Psoas muscle (tissue), 8 donors: Measurements from ENCODE around the gene TBX18. TPM values are rescaled to one million over a fixed set of nuclear protein-coding genes. Genes with fewer than 3 reads are reported as not detected.

Source experiments
- ATAC-seq, 4 donors: fragments of 200-7000 bp; cut with Tn5 transposase; one replicate each; pipeline ENCODE4 v1.9.1; 2020; ENCODE audit warnings: moderate library complexity in 3 of 4, mild to moderate bottlenecking in 2 of 4
- DNase-seq, 2 donors: peaks; one replicate each; pipeline ENCODE4 v3.0.0-alpha.2; 2020
- H3K27ac ChIP-seq: fragments of 200-600 bp; one replicate; pipeline ENCODE4 v1.8.0; 2022
- H3K27me3 ChIP-seq, 3 donors: fragments of 200-600 bp in 1 of 3; one replicate each; pipeline versions ENCODE4 v1.6.1 to v1.8.0; 2013 to 2022; ENCODE audit warnings: low read length in 2 of 3, mild to moderate bottlenecking in 2 of 3, moderate library complexity in 1 of 3; ENCODE audit not compliant: insufficient read depth in 3 of 3
- H3K36me3 ChIP-seq, 2 donors: fragments of 200-600 bp in 1 of 2; one replicate each; pipeline versions ENCODE4 v1.6.1 to v1.8.0; 2013 to 2022; ENCODE audit warnings: low read depth in 1 of 2, mild to moderate bottlenecking in 1 of 2, moderate library complexity in 1 of 2; ENCODE audit not compliant: insufficient read depth in 1 of 2
- H3K4me1 ChIP-seq: fragments of 200-600 bp; one replicate; pipeline ENCODE4 v1.8.0; 2022
- H3K4me3 ChIP-seq: fragments of 200-600 bp; one replicate; pipeline ENCODE4 v1.8.0; 2022; ENCODE audit warnings: mild to moderate bottlenecking
- H3K9me3 ChIP-seq: fragments of 200-600 bp; one replicate; pipeline ENCODE4 v1.8.0; 2022
- CTCF ChIP-seq: fragments of 200-600 bp; IDR thresholded peaks from one replicate; pipeline ENCODE4 v1.8.0; 2022; ENCODE audit warnings: antibody characterized with exemption
- WGBS, 3 donors: extraction: QIAGEN DNeasy Blood & Tissue Kit; methylation state at CpG; one replicate each; pipeline versions ENCODE4 v1.1.6 to v1.1.7; 2013; 5-methylcytosine and 5-hydroxymethylcytosine counted together
- intact Hi-C, 2 donors: fragments of 100-400 bp; cut with DNase I; formaldehyde crosslinking; loops; one replicate each; pipeline versions ENCODE4 v1.11.0 to v1.14.2; 2022
- polyA plus RNA-seq, 3 donors: library from polyadenylated mRNA; stranded (reverse); fragments of 200-250 nt; gene quantifications; one replicate each; pipeline ENCODE4 v1.2.3, GENCODE V29; 2013
- total RNA-seq, 4 donors: library from RNA; stranded (reverse); fragmentation: NEBNext Ultra II Directional in 2 of 4; extraction: Animal tissue kit (Norgen Biotek cat#: 25700) in 2 of 4; gene quantifications; one replicate each; pipeline versions ENCODE4 v1.2.1 to v1.2.4, GENCODE V29; 2021 to 2023
- donor health status: healthy with polysubstance abuse.
- donor health status: DM: no; HTN: no; CAD: no; lungs with moderate emphysema.
- donor health status: Bipolar disorder and iron deficiency.
- donor health status: healthy.
- donor health status: DM: yes; HTN: yes; CAD: no.
- donor health status: DM: no; HTN: no; CAD: no.
- donor health status: DM: no; HTN: no; CAD: no.
- donor health status: DM: yes; HTN: yes; CAD: no.

Gene TBX18
- total and polyA plus RNA-seq, 7 donors = 0.24 to 1.0 (median 0.55) TPM

- no peak overlapping the region for H3K4me3 ChIP-seq
- no peaks in the 10 kb centered on the region for H3K36me3 ChIP-seq
- WGBS, 3 donors = 87 to 91% (median 88%) methylated on average over 2 of the region's 2 CpGs
- no peak for ATAC-seq
- no peak for TF ChIP-seq CTCF
- intact Hi-C loops = no loop called here
- no peak overlapping the region for H3K27ac ChIP-seq
- no peaks in the 10 kb centered on the region for H3K9me3 ChIP-seq
- peaks cover 3 to 34% (median 6%) of the 10 kb centered on the region in 3 donors for H3K27me3 ChIP-seq
- no peak for DNase-seq
- no peaks in the 10 kb centered on the region for H3K4me1 ChIP-seq
Measured at GRCh38 chr6:84779917-84780316, 15.5 kb upstream of the TBX18 start.

- no peaks in the 10 kb centered on the region for H3K9me3 ChIP-seq
- ATAC-seq = no peak
- 43 to 63% (median 54%) methylated on average over 1 of the region's 1 CpG for WGBS, 3 donors
- intact Hi-C loops = no loop called here
- no peak overlapping the region for H3K27ac ChIP-seq
- DNase-seq = no peak
- H3K36me3 ChIP-seq = no peaks in the 10 kb centered on the region
- no peak for TF ChIP-seq CTCF
- H3K4me3 ChIP-seq = no peak overlapping the region
- H3K4me1 ChIP-seq = peaks cover under 1% of the 10 kb centered on the region
- peaks cover 3 to 39% (median 6%) of the 10 kb centered on the region in 3 donors for H3K27me3 ChIP-seq
Measured at GRCh38 chr6:84779380-84779779, 15.0 kb upstream of the TBX18 start.

GRCh38 chr6:84777888-84778287 is 13.5 kb upstream of the TBX18 start:
- no peak for ATAC-seq
- TF ChIP-seq CTCF = no peak
- 56 to 77% (median 60%) methylated on average over 1 of the region's 1 CpG for WGBS, 3 donors
- Histone ChIP-seq H3K27ac (no peak overlapping the region), H3K4me1 (peaks cover 10% of the 10 kb centered on the region), H3K4me3 (no peak overlapping the region), H3K9me3 (no peaks in the 10 kb centered on the region), H3K36me3 (no peaks in the 10 kb centered on the region), H3K27me3 (peaks cover 8 to 53% (median 12%) of the 10 kb centered on the region in 3 donors)
- DNase-seq = no peak
- intact Hi-C loops = no loop called here

- 59 to 60% (median 60%) methylated on average over 3 of the region's 3 CpGs for WGBS, 3 donors
- intact Hi-C loops = no loop called here
- ATAC-seq = no peak
- peaks cover 15 to 68% (median 18%) of the 10 kb centered on the region in 3 donors for H3K27me3 ChIP-seq
- H3K4me1 ChIP-seq = peaks cover 10% of the 10 kb centered on the region
- no peak overlapping the region for H3K4me3 ChIP-seq
- H3K9me3 ChIP-seq = no peaks in the 10 kb centered on the region
- no peak overlapping the region for H3K27ac ChIP-seq
- no peak for DNase-seq
- no peaks in the 10 kb centered on the region for H3K36me3 ChIP-seq
- TF ChIP-seq CTCF = no peak
Measured at GRCh38 chr6:84776392-84776791, 12.0 kb upstream of the TBX18 start.

GRCh38 chr6:84775751-84776150 is 11.4 kb upstream of the TBX18 start:
- H3K27me3 ChIP-seq = peaks cover 15 to 74% (median 18%) of the 10 kb centered on the region in 3 donors
- TF ChIP-seq CTCF = no peak
- intact Hi-C loops = no loop called here
- 52 to 65% (median 55%) methylated on average over 3 of the region's 3 CpGs for WGBS, 3 donors
- no peak overlapping the region for H3K4me3 ChIP-seq
- no peak for DNase-seq
- peaks cover 10% of the 10 kb centered on the region for H3K4me1 ChIP-seq
- H3K9me3 ChIP-seq = no peaks in the 10 kb centered on the region
- H3K36me3 ChIP-seq = no peaks in the 10 kb centered on the region
- ATAC-seq = no peak
- no peak overlapping the region for H3K27ac ChIP-seq
